HEK293T (cell line): ENCODE results near the gene ADNP2.

Experiments
- CTCF ChIA-PET: fragments of 350-600 bp; formaldehyde crosslinking; extraction: SDS; loops from one replicate; lab custom pipeline; 2021; ENCODE audit warnings: antibody characterized with exemption, inconsistent platforms; lab: Yijun Ruan, JAX
- POLR2A ChIA-PET: fragments of 350-600 bp; formaldehyde crosslinking; extraction: SDS; loops from one replicate; lab custom pipeline; 2020; ENCODE audit warnings: antibody characterized with exemption, inconsistent platforms; lab: Yijun Ruan, JAX
- DNase-seq: peaks from one replicate; pipeline ENCODE4 v3.0.0; 2012; ENCODE audit warnings: mixed read lengths; ENCODE audit errors: extremely low spot score
- ARNT ChIP-seq: fragments of 450-650 bp; IDR thresholded peaks from 2 replicates; pipeline ENCODE4 v1.6.1; 2017; ENCODE audit warnings: mild to moderate bottlenecking
- BHLHE40 ChIP-seq: fragments of 450-650 bp; IDR thresholded peaks from 2 replicates; pipeline ENCODE4 v1.6.1; 2016; ENCODE audit warnings: mild to moderate bottlenecking, moderate library complexity, borderline replicate concordance
- CTBP1 ChIP-seq: fragments of 450-650 bp; IDR thresholded peaks from 2 replicates; pipeline ENCODE4 v1.6.1; 2016; ENCODE audit warnings: borderline replicate concordance
- ELF4 ChIP-seq: fragments of 450-650 bp; IDR thresholded peaks from 2 replicates; pipeline ENCODE4 v1.6.1; 2017; ENCODE audit warnings: antibody characterized with exemption
- FOXA1 ChIP-seq: fragments of 450-650 bp; IDR thresholded peaks from 2 replicates; pipeline ENCODE4 v1.6.1; 2016; ENCODE audit warnings: mild to moderate bottlenecking
- FOXK2 ChIP-seq: fragments of 450-650 bp; IDR thresholded peaks from 2 replicates; pipeline ENCODE4 v1.6.1; 2016; ENCODE audit warnings: mild to moderate bottlenecking
- FOXM1 ChIP-seq: fragments of 450-650 bp; IDR thresholded peaks from 2 replicates; pipeline ENCODE4 v1.6.1; 2017; ENCODE audit warnings: mild to moderate bottlenecking, borderline replicate concordance
- HDGF ChIP-seq: fragments of 450-650 bp; IDR thresholded peaks from 2 replicates; pipeline ENCODE4 v1.6.1; 2017; ENCODE audit warnings: antibody characterized with exemption, borderline replicate concordance
- L3MBTL2 ChIP-seq: fragments of 450-650 bp; conservative IDR thresholded peaks from 2 replicates; pipeline ENCODE4 v1.6.1; 2016; ENCODE audit warnings: mild to moderate bottlenecking
- LEF1 ChIP-seq: fragments of 450-650 bp; IDR thresholded peaks from 2 replicates; pipeline ENCODE4 v1.6.1; 2017; ENCODE audit warnings: mild to moderate bottlenecking, borderline replicate concordance
- NFRKB ChIP-seq: fragments of 450-650 bp; IDR thresholded peaks from 2 replicates; pipeline ENCODE4 v1.6.1; 2016; ENCODE audit warnings: mild to moderate bottlenecking, moderate library complexity
- PKNOX1 ChIP-seq: fragments of 450-650 bp; IDR thresholded peaks from 2 replicates; pipeline ENCODE4 v1.6.1; 2016
- SP1 ChIP-seq: fragments of 450-650 bp; IDR thresholded peaks from 2 replicates; pipeline ENCODE4 v1.6.1; 2017
- SUZ12 ChIP-seq: fragments of 450-650 bp; IDR thresholded peaks from 2 replicates; pipeline ENCODE4 v1.6.1; 2016; ENCODE audit warnings: mild to moderate bottlenecking
- TARDBP ChIP-seq: fragments of 450-650 bp; IDR thresholded peaks from 2 replicates; pipeline ENCODE4 v1.6.1; 2016
- ZNF384 ChIP-seq: fragments of 450-650 bp; IDR thresholded peaks from 2 replicates; pipeline ENCODE4 v1.6.1; 2016

Gene ADNP2

GRCh38 chr18:80108121-80108536 lies 933 bp upstream of the ADNP2 start:
- TF ChIP-seq ELF4 (no peak), BHLHE40 (no peak), ZNF384 (no peak), TARDBP (no peak), PKNOX1 (no peak), ARNT (no peak), HDGF (no peak), CTBP1 (no peak), FOXM1 (no peak), NFRKB (no peak), SP1 (no peak), LEF1 (no peak), SUZ12 (no peak), FOXK2 (no peak), L3MBTL2 (no peak), FOXA1 (no peak)
- DNase-seq: no peak
- CTCF ChIA-PET: no interaction called here
- POLR2A ChIA-PET: interaction anchor here (1.1 kb wide), 1 partner anchor 119 kb away, joined by 4 read pairs; no protein-coding TSS in a partner anchor

GRCh38 chr18:80109676-80110078 lies 615 bp downstream of the ADNP2 start:
- CTCF ChIA-PET: no interaction called here
- POLR2A ChIA-PET: no interaction called here
- TF ChIP-seq PKNOX1: peak; percentile 41; the same call in 1 of the 2 replicates
- no peak for TF ChIP-seq HDGF
- no peak for TF ChIP-seq FOXK2
- no peak for TF ChIP-seq TARDBP
- DNase-seq: no peak

- POLR2A ChIA-PET: no interaction called here
These were observed 3.7 kb downstream of the ADNP2 start for GRCh38 chr18:80112624-80113248.

GRCh38 chr18:80115035-80115434 lies 6.0 kb downstream of the ADNP2 start:
- TF ChIP-seq PKNOX1 (no peak), L3MBTL2 (no peak), BHLHE40 (no peak), FOXM1 (no peak), TARDBP (no peak), NFRKB (no peak), ARNT (no peak), ELF4 (no peak), SUZ12 (no peak), HDGF (no peak)
- DNase-seq: no peak
- ChIA-PET POLR2A (no interaction called here), CTCF (no interaction called here)

More at GRCh38 chr18:80112624-80113248, 3.7 kb downstream of the ADNP2 start:
- no peak for TF ChIP-seq FOXA1
- no peak for TF ChIP-seq SP1
- DNase-seq: no peak
- CTCF ChIA-PET: interaction anchor here (1.0 kb wide), 1 partner anchor 17 kb away, joined by 3 read pairs; no protein-coding TSS in a partner anchor

- ChIA-PET POLR2A (no interaction called here), CTCF (interaction anchor here (0.6 kb wide), 1 partner anchor 10 kb away, joined by 3 read pairs; no protein-coding TSS in a partner anchor)
- DNase-seq: no peak
- TF ChIP-seq HDGF: no peak
- no peak for TF ChIP-seq PKNOX1
- TF ChIP-seq ZNF384: no peak
- TF ChIP-seq LEF1: no peak
- no peak for TF ChIP-seq NFRKB
- no peak for TF ChIP-seq BHLHE40
- TF ChIP-seq FOXK2: no peak
- TF ChIP-seq TARDBP: no peak
- no peak for TF ChIP-seq FOXA1
- no peak for TF ChIP-seq ELF4
- no peak for TF ChIP-seq FOXM1
- TF ChIP-seq CTBP1: no peak
- TF ChIP-seq L3MBTL2: no peak
- TF ChIP-seq SUZ12: no peak
- no peak for TF ChIP-seq ARNT
- no peak for TF ChIP-seq SP1
These were observed 10.0 kb downstream of the ADNP2 start for GRCh38 chr18:80119111-80119510.

- CTCF ChIA-PET: no interaction called here
- no peak for TF ChIP-seq TARDBP
- TF ChIP-seq LEF1: no peak
- TF ChIP-seq FOXA1: no peak
- TF ChIP-seq ARNT: no peak
- no peak for TF ChIP-seq BHLHE40
- no peak for TF ChIP-seq ELF4
- no peak for DNase-seq
- POLR2A ChIA-PET: no interaction called here
These were observed 11.9 kb downstream of the ADNP2 start for GRCh38 chr18:80120932-80121331.
